SK-N-SH treated with all-trans-retinoic acid at 6 μM for 48 hours (cell line): ENCODE results near the gene PLCD3.

ENCODE experiments used
- ATAC-seq: fragments of 200-7000 bp; cut with Tn5 transposase; 3 replicates; pipeline ENCODE4 v1.9.1; 2020; ENCODE audit warnings: mild to moderate bottlenecking, moderate library complexity
- BACH2 ChIP-seq: fragments of 250-450 bp; sonication (Bioruptor Pico); IDR thresholded peaks from 2 replicates; pipeline ENCODE4 v1.9.0; 2021; ENCODE audit warnings: mild to moderate bottlenecking, borderline replicate concordance
- CREB5 ChIP-seq: fragments of 250-450 bp; sonication (Bioruptor Pico); IDR thresholded peaks from 2 replicates; pipeline ENCODE4 v1.5.1; 2020; ENCODE audit warnings: low read depth, mild to moderate bottlenecking, moderate library complexity
- CSDC2 ChIP-seq: fragments of 250-450 bp; sonication (Bioruptor Pico); IDR thresholded peaks from 2 replicates; pipeline ENCODE4 v1.5.0; 2020; ENCODE audit warnings: mild to moderate bottlenecking, moderate library complexity
- CSRNP3 ChIP-seq: fragments of 250-450 bp; sonication (Bioruptor Pico); IDR thresholded peaks from 2 replicates; pipeline ENCODE4 v1.5.1; 2021; ENCODE audit warnings: mild to moderate bottlenecking, moderate library complexity
- ESRRG ChIP-seq: fragments of 250-450 bp; sonication (Bioruptor Pico); IDR thresholded peaks from 2 replicates; pipeline ENCODE4 v1.6.1; 2021; ENCODE audit warnings: mild to moderate bottlenecking
- GLIS3 ChIP-seq: fragments of 250-450 bp; sonication (Bioruptor Pico); IDR thresholded peaks from 2 replicates; pipeline ENCODE4 v1.5.0; 2020; ENCODE audit warnings: mild to moderate bottlenecking, moderate library complexity
- ISL1 ChIP-seq: fragments of 250-450 bp; sonication (Bioruptor Pico); IDR thresholded peaks from 2 replicates; pipeline ENCODE4 v2.1.2; 2022; ENCODE audit warnings: mild to moderate bottlenecking, moderate library complexity
- OSR1 ChIP-seq: fragments of 250-450 bp; sonication (Bioruptor Pico); IDR thresholded peaks from 2 replicates; pipeline ENCODE4 v1.8.0; 2022; ENCODE audit warnings: moderate library complexity, mild to moderate bottlenecking, inconsistent platforms
- PATZ1 ChIP-seq: fragments of 250-450 bp; sonication (Bioruptor Pico); IDR thresholded peaks from 2 replicates; pipeline ENCODE4 v1.8.0; 2020; ENCODE audit warnings: mild to moderate bottlenecking, moderate library complexity, borderline replicate concordance
- POU6F1 ChIP-seq: fragments of 250-450 bp; sonication (Bioruptor Pico); IDR thresholded peaks from 2 replicates; pipeline ENCODE4 v1.8.0; 2021; ENCODE audit warnings: low read depth, mild to moderate bottlenecking, moderate library complexity, borderline replicate concordance
- RARB ChIP-seq: fragments of 250-450 bp; sonication (Bioruptor Pico); IDR thresholded peaks from 2 replicates; pipeline ENCODE4 v1.8.0; 2021; ENCODE audit warnings: mild to moderate bottlenecking, moderate library complexity
- SNAI2 ChIP-seq: fragments of 250-450 bp; sonication (Bioruptor Pico); IDR thresholded peaks from 2 replicates; pipeline ENCODE4 v1.5.0; 2020; ENCODE audit warnings: mild to moderate bottlenecking, moderate library complexity
- TCF4 ChIP-seq: fragments of 250-450 bp; sonication (Bioruptor Pico); IDR thresholded peaks from 2 replicates; pipeline ENCODE4 v1.8.0; 2021; ENCODE audit warnings: mild to moderate bottlenecking, moderate library complexity, borderline replicate concordance
- TOX ChIP-seq: fragments of 250-450 bp; sonication (Bioruptor Pico); IDR thresholded peaks from 2 replicates; pipeline ENCODE4 v1.8.0; 2021; ENCODE audit warnings: mild to moderate bottlenecking, moderate library complexity, borderline replicate concordance
- TSHZ2 ChIP-seq: fragments of 250-450 bp; sonication (Bioruptor Pico); IDR thresholded peaks from 2 replicates; pipeline ENCODE4 v1.5.0; 2020; ENCODE audit warnings: mild to moderate bottlenecking, moderate library complexity
- ZC3H10 ChIP-seq: fragments of 250-450 bp; sonication (Bioruptor Pico); IDR thresholded peaks from 2 replicates; pipeline ENCODE4 v1.5.1; 2021; ENCODE audit warnings: mild to moderate bottlenecking, moderate library complexity
- ZFP3 ChIP-seq: fragments of 250-450 bp; sonication (Bioruptor Pico); IDR thresholded peaks from 2 replicates; pipeline ENCODE4 v1.5.0; 2020; ENCODE audit warnings: mild to moderate bottlenecking, moderate library complexity
- ZFP30 ChIP-seq: fragments of 450-650 bp; formaldehyde crosslinking; IDR thresholded peaks from 2 replicates; pipeline ENCODE4 v1.5.0; 2022; ENCODE audit warnings: mild to moderate bottlenecking, moderate library complexity
- ZNF565 ChIP-seq: fragments of 450-650 bp; formaldehyde crosslinking; conservative IDR thresholded peaks from 2 replicates; pipeline ENCODE4 v1.5.0; 2020; ENCODE audit warnings: low read depth, mild to moderate bottlenecking, moderate library complexity
- ZNF70 ChIP-seq: fragments of 450-650 bp; formaldehyde crosslinking; IDR thresholded peaks from 2 replicates; pipeline ENCODE4 v1.5.0; 2020; ENCODE audit warnings: mild to moderate bottlenecking, moderate library complexity
- ZNF8 ChIP-seq: fragments of 450-650 bp; formaldehyde crosslinking; IDR thresholded peaks from 2 replicates; pipeline ENCODE4 v1.5.0; 2020; ENCODE audit warnings: mild to moderate bottlenecking, moderate library complexity

Gene PLCD3

GRCh38 chr17:45115015-45115625, 17.2 kb downstream of the PLCD3 start (continued):
- no peak for TF ChIP-seq BACH2 (CRISPR knock-in tag)

GRCh38 chr17:45114117-45114932, 18.0 kb downstream of the PLCD3 start:
- no peak for ATAC-seq
- TF ChIP-seq ZC3H10 (CRISPR knock-in tag) = no peak
- TF ChIP-seq BACH2 (CRISPR knock-in tag) = no peak
- no peak for TF ChIP-seq ZNF565 (CRISPR knock-in tag)
- TF ChIP-seq OSR1 (CRISPR knock-in tag) = no peak
- TF ChIP-seq PATZ1 (CRISPR knock-in tag) = no peak
- no peak for TF ChIP-seq SNAI2 (CRISPR knock-in tag)
- TF ChIP-seq ZNF8 (CRISPR knock-in tag) = no peak
- TF ChIP-seq TCF4 = no peak
- TF ChIP-seq POU6F1 = no peak
- no peak for TF ChIP-seq ZFP30

GRCh38 chr17:45113424-45113754, 18.9 kb downstream of the PLCD3 start:
- TF ChIP-seq ESRRG (CRISPR knock-in tag) = no peak
- no peak for TF ChIP-seq ZFP3 (CRISPR knock-in tag)
- TF ChIP-seq BACH2 (CRISPR knock-in tag) = no peak
- no peak for TF ChIP-seq GLIS3 (CRISPR knock-in tag)
- TF ChIP-seq ISL1 (CRISPR knock-in tag) = no peak
- TF ChIP-seq TCF4 = no peak
- TF ChIP-seq TSHZ2 = no peak
- TF ChIP-seq CREB5 (CRISPR knock-in tag) = no peak
- TF ChIP-seq ZFP30 = no peak
- TF ChIP-seq OSR1 (CRISPR knock-in tag) = no peak
- no peak for TF ChIP-seq RARB (CRISPR knock-in tag)
- no peak for TF ChIP-seq CSRNP3
- TF ChIP-seq ZNF565 (CRISPR knock-in tag) = no peak
- TF ChIP-seq CSDC2 (CRISPR knock-in tag) = no peak
- no peak for TF ChIP-seq ZC3H10 (CRISPR knock-in tag)
- TF ChIP-seq TOX (CRISPR knock-in tag) = no peak
- TF ChIP-seq ZNF70 = no peak
- ATAC-seq = no peak
